8988T (cell line): Measurements from ENCODE around the gene GPR78.
"Not testable (repeated sequence)": the region's sequence is repeated elsewhere in the genome, so short reads cannot be mapped to it uniquely, and the experiment has no call there.

Source experiments
- DNase-seq: peaks from one replicate; pipeline ENCODE4 v3.0.0; 2011

The GPR78 gene

DNA sequence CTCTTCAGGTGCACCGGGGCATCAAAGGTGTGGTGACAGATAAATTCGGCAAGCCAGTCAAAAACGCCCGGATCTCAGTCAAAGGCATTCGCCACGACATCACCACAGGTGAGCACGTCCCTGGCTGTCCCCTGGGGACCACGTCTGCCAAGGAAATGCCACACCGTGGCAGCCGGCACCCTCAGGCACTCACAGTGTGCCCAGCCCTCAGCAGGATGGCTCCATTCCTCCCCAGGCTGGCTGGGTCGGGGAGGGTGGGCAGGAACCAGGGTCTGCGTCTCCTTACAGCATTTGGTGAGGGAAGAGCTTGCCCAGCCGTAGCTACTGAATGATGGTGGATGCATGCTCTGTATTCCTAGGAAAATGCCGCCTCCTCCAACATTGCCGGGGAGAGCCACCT lies 38.2 kb downstream of the GPR78 start:
- no peak for DNase-seq

GRCh38 chr4:8618961-8619720 lies 38.9 kb downstream of the GPR78 start:
- DNase-seq, result no peak

- DNase-seq, result not testable (repeated sequence)
Measured at GRCh38 chr4:8621135-8621534, 40.9 kb downstream of the GPR78 start.

DNA sequence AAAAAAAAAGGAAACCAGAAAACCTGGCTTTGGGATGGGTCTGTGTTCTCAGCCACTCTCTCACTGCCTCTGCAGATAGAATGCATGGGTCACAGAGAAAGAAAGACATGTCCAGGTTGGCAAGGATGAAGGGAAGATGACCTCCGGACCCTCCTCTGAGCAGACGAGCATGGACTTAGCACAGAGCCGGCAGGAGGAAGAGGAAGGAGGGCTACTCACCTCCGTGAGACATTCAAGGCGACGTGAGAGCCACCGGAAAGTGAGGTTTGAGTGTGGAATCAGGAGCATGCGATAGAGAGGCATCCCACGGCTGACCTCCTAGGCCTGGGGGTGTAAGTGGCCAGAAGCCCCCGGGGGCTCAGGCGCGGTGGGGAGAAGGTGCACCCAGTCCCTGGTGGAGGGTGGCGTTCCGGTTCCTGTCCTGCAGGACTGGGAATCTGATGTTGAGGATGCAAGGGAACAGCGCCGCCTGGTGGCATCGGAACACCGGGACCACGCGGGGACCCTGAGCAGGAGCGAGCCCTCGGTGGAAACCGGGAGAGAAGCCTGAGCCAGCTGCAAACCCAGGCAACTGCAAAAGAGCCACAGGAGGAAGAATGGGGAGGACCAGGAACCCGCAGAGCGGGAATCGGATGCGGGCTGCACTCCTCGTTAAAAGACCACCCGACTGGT lies 44.5 kb downstream of the GPR78 start:
- not testable (repeated sequence) for DNase-seq

DNA sequence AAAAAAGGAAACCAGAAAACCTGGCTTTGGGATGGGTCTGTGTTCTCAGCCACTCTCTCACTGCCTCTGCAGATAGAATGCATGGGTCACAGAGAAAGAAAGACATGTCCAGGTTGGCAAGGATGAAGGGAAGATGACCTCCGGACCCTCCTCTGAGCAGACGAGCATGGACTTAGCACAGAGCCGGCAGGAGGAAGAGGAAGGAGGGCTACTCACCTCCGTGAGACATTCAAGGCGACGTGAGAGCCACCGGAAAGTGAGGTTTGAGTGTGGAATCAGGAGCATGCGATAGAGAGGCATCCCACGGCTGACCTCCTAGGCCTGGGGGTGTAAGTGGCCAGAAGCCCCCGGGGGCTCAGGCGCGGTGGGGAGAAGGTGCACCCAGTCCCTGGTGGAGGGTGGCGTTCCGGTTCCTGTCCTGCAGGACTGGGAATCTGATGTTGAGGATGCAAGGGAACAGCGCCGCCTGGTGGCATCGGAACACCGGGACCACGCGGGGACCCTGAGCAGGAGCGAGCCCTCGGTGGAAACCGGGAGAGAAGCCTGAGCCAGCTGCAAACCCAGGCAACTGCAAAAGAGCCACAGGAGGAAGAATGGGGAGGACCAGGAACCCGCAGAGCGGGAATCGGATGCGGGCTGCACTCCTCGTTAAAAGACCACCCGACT lies 50.2 kb downstream of the GPR78 start:
- DNase-seq, result not testable (repeated sequence)

DNA sequence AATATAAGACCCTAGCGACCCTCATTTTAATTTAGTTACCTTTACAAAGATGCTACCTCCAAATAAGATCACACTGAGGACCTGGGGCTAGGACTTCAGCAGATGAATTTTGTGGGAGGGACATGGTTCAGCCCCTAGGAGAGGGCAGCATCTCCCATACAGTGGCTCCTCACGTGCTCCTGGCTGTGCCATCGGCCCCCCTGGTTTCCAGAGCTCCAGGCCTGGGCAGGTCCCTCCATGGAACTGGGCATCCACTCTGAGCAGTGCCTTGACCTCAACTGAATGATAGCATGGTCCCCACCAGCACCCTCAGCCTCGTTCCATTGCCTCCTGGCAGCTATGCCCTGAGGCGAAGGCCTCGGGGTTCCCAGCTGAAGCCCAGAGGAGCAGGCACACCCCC lies 51.7 kb downstream of the GPR78 start:
- DNase-seq, result not testable (repeated sequence)

DNA sequence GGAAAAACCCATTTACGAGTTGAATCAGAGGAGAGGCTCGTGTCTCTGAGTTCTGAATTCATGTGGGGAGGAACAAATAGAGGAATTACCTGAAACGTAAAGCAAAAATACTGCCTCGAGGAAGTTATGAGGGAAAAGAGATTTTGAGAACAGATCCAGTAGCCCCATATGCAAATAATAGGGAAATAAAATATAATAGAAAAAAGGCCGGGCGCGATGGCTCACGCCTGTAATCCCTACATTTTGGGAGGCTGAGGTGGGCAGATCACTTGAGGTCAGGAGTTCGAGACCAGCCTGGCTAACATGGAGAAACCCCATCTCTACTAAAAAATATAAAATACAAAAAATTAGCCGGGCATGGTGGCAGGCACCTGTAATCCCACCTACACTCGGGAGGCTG lies 54.6 kb downstream of the GPR78 start:
- DNase-seq, result not testable (repeated sequence)

- DNase-seq, result not testable (repeated sequence)
Measured at GRCh38 chr4:8635897-8636554, 55.8 kb downstream of the GPR78 start.
